Stimulated activated CD8-positive, alpha-beta memory T cell treated with anti-CD3 and anti-CD28 coated beads, Interleukin-15, amount 100 ng/mL, for 1 hour (primary cell): ENCODE data around the gene ZDHHC11B.

Experiments used
- DNase-seq: peaks from one replicate; pipeline ENCODE4 v3.0.0-alpha.2; 2020; ENCODE audit warnings: low read depth

Gene ZDHHC11B

DNA sequence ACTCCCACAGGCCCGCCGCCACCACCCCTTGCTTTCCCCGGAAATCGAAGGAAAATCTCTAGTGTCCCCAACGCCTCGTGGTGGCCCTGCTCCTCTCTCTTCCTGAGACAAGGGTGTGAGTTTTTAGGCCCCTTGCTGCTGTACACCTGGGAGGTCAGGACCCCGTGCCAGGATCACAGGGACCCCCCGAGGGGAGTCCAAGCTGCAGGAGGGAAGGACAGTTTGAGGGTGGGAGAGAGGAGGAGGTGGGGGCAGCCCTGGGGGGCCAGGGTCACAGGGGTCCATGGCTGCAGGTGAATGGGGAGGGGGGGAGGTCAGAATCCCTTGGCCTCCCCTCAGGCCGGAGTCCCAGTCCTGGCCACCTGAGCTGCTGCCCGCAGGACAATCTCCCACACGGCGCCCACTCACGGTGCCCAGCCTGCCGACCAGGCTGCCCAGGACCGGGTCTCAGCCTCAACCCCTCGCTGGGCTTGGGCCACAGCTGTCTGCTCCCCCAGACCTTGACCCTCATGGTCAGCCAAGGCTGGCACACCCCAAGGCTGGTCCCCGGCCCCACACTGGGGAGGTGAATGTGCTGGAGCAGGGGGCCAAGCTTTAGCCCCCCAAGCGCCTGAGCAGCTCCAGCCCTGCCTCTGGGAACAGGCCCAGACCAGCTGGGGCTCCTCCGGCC, 111.2 kb downstream of the ZDHHC11B start:
- no peak for DNase-seq

DNA sequence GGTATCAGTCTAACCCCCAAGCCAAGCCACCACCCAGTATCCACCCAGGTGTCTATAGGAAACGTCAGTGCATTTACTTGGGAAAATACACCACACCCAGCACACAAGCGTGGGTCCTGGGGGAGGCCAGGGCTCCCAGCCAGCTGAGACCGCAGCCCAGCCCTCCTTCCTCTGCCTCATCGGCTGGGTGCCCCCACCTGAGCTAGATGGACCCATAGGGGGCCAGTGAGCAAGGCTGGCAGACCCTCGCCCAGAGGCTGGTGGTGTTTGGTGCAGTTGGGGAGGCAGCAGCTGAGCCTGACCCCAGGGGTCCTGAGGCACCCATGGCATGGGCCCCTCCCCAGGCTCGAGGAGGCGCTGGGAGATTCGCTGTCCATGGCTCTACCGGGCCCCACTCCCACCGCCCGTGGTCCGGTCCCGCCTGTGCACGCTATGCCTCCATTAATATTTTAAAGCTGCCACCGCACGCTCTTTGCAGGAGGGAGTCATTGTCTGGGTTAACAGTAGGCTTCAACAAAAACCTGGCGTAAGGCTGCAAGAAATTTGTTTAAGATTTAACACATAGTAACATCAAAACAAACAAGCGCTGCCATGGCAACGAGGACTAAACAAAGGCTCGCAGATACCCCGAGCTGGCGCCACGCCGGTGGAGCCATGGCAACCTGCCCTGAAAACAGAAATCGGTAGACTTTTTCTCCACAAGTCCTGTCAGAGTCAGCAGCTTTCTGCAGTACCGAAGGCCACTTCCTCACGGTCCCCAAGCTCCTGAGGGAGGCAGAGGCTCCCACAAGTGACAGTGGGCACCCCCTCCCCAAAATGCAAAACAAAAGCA, 112.0 kb downstream of the ZDHHC11B start:
- peak; percentile 57 for DNase-seq

DNA sequence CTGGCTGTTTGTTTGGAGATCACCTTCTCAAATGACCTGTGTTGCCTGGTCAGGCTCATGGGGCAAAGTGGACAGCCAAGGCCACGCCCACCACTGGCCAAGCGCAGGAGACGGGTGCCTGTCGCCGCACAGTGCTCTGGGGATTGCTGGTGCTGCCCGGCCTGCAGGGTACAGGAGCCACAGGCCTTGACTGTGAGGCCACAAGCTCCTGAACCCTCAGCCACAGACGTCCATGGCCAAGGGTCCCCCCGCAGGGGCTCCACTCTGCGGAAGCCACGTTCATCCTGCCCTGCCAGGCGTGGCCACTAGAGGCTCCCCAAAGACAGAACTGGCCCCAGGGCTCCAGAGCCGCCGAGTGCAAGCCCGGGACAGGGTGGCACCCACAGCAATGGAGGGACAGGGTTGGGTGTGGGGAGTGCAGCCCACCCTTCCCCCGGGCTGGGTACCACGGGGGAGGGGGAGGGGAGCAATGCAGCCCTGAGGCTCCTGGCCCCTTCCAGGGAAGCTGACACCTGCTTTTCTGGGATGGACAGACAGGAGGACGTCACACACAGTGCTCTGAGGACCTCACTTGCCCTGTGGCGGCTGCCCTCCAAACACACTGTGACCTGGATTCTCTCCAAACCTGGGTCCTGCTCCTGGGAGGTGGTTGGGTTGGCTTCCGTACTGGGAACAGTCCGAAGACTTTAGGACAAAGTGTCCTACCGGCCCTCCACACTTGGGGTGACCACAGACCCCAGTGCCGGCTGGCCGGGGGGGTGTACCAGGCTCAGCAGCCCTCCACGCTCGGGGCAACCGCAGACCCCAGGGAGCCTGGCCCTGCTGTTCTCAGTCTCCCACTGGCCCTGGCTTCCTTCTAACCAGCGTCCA, 112.8 kb downstream of the ZDHHC11B start:
- DNase-seq = peak; percentile 47

DNA sequence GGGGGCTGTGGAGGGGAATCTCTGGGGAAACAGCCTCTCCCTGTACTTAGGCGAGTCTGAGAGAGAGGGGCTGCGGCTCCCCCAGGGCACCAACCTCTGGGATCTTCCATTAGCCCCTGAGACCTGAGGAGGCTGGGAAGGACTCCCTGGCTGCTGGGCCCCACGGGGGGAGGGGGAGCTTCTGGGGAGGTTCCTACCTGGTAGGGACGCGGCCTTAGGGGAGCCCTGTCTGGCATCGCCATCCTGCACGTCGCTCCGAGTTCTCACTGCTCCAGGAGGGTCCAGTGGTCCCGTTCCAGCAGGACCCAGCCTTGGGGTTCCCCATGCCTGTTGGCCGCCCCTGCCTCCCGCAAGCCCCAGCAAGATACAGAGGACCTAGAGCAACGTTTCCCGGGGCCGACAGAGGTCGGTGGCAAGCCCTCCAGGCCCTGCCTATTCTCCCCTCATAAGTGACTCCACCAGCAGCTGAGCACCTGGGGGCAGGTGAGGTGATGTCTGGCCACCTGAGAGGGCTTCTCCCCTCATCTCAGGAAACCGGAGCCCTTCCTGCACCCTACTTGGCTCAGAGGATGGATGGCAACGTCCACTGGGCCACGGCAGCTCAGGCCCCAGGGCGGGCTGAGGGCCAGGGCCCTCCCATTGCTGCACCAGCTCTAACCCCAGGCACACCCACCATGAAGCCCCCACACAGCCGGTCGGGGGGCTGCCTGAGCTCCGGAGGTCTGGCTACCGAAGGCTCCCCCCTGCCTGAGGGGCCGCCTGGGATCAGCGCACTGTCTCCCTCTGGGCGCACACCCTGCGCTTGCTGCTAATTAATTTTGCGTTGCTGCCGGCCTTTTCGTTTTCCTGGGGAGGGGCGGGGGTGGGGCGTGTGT, 113.9 kb downstream of the ZDHHC11B start:
- no peak for DNase-seq

DNA sequence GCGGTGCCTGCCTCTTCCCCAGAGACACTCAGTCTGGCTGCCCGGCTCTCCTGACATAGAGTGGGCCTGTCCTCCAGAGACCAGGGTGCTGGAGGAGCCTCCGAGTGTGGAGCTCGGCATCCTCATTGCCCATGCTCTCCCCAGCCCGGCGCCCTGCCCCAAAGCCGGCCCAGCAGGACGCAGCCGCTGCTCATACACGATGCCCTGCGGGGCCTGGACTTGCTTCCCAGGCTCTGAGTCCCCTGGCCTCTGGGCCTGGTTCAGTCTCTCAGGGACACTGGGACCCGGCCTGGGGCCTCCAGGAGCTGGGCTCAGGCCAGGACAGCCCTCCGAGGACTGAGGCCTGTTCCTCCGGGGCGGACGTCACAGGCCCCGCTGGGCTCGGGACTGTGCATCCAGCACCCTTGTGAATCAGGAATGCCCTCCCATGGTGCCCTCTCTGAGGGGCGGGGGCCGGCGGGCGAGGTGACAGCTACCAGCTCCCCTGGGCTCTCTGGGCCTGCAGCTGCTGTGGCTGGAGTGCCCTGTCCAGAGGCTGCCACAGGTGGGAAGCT, 114.6 kb downstream of the ZDHHC11B start:
- DNase-seq = no peak

DNA sequence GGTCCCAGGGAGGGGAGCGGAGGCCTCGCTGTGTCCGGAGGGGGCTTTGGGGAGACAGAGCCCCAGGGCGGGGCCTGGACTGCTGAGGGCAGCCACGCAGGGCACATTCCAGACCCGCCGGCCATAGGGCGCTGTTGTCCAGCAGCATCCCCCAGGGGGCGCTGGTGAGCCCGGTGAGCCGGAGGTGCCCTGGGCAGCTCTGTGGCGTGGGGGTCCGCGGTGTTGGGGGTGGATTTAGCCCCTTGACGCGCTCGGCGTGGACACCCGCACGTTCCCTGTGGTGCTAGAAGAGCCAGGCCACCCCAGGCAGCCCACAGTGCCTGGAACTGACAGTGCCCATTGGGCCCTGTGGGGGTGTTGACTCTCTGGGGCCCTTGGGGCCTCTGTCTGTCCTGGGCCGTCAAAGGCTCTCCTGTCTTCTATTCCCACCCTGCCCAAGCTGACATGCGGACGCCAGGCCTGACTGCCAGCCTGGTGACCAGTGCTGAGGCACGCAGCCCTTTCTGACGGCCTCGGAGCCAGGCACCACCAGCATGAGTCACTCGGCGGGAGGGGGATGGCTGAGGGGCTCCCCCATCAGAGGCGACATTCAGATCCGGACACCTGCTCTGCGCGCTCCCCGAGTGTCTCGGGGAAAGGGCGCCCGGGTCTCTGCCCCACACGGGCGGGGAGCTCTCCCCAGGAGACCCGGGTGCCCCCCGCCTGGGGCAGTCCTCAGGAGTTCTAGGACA, 115.3 kb downstream of the ZDHHC11B start:
- no peak for DNase-seq

DNA sequence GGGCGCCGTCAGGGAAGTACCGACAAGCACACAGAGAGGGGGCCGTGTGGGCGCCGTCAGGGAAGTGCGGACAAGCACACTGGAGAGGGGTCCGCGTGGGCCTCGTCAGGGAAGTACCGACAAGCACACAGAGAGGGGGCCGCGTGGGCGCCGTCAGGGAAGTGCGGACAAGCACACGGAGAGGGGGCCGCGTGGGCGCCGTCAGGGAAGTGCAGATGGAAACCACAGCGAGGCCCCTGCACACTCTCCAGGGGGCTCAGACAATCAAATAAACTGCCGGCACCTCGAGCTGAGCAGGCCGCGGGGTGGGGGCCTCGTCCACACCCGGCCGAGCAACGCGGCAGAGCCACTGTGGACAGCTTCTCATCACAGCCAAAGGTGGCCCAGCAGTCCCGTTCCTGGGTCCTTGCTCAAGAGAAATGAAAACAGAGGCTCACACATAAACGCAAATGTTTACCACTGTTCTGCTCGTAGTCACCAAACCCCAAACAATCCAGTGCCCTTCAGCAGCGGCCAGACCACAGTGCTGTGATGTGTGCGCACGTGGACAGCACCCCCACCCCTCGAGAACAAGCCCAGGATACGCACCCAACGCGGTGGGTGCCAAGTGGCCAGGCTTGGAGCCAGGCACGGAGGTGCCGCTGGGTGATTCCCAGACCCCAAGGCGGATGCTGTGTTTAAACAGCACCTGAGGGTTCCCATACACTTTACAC, 116.1 kb downstream of the ZDHHC11B start:
- DNase-seq = no peak

DNA sequence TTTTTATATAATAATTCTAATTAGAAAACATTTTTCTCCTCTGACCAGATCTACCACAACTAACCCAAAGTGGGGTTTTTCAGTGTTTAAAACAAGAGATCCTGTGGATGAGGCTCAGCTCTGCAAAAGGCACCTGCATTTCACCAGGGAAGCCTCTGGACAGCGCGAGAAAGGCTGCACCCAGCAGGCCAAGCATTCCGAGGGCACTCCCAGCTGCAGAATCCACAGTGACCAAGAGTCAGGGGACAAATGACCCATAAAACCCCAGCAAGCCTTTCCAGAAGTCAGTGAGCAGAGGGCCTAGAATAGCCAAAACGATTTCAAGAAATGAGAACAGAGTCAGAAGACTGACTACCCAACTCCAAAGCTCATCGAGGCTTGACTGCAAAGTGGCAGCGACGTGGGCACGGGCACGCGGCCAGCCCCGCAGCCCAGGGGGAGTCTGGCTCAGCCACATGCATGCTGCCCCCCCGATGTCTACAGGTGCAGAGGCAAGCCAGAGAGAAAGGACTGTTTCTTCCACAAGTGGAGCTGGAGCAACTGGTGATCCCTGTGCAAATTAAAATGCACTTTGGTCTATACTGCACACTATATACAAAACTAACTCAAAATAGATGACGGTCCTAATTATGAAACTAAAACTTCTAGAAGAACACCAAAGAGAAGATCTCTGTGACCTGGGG, 117.6 kb downstream of the ZDHHC11B start:
- DNase-seq = no peak

DNA sequence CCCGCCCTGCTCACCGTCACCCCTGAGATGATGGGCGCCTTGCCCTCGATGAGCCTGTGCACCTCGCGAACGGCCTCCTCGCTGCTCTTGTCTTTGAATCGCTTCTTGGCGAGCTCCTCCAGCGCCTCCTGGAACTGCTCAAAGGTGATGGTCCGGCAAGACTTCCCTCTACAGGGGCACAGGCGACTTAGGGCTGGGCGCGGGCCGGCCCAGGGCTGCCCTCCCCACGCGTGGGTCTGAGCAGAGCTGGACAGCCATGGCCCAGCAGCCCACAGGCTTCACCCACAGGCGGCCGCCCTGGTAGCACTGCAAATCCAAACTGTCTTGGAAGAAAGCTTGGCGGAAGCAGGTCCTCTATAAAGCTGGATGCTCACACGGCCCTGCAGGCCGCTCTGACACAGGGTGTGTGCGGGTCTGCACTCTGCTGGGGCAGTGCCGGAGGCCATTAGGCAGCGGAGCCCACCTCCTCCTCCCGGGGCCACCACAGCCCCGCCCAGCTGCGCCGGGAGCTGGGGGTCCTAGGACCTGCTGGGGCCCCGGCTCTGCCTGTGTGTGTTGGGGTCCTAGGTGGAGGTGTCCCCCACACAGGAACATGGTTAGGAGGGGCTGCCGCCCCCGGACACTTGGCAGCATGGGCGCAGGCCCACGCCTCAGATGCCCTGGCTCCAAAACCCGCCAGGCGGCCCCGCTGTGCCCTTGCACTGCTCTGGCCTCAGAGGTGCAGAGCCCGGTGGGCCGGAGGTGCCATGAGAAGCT, 118.4 kb downstream of the ZDHHC11B start:
- no peak for DNase-seq

DNA sequence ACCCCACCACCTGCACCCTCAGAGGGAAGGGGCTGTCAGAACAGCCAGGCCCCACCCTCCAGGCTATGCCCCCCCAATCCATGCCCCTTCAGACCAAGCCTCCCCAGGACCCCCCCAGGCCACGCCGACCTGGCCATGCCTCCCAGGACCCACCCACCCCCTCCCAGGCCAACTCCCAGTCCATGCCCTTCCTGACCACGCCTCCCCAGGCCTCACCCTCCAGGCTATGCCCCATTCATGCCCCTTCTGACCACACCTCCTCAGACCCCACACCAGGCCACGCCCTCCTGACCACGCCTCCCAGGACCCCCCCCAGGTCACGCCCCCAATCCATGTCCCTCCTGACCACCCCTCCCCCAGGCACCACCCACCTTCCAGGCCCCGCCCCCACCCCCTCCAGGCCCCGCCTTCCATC, 119.0 kb downstream of the ZDHHC11B start:
- DNase-seq = no peak

DNA sequence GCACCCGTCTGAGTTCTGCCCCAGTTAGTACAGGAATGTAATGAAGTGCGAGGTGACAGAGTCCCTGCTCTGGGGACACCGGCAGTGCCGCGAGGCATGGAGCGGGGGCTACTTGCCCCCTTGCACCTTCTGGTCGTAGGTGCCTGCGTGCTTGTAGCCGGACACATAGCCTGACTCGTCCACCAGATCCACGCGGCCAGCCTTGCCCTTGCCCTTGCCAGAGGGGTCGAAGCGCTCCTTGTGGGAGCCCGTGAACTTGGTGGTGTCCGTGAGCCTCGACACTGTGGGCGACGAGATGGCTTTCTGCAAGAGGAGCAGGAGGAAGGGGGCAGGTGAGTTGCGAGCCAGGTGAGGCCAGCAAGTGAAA, 119.6 kb downstream of the ZDHHC11B start:
- no peak for DNase-seq

DNA sequence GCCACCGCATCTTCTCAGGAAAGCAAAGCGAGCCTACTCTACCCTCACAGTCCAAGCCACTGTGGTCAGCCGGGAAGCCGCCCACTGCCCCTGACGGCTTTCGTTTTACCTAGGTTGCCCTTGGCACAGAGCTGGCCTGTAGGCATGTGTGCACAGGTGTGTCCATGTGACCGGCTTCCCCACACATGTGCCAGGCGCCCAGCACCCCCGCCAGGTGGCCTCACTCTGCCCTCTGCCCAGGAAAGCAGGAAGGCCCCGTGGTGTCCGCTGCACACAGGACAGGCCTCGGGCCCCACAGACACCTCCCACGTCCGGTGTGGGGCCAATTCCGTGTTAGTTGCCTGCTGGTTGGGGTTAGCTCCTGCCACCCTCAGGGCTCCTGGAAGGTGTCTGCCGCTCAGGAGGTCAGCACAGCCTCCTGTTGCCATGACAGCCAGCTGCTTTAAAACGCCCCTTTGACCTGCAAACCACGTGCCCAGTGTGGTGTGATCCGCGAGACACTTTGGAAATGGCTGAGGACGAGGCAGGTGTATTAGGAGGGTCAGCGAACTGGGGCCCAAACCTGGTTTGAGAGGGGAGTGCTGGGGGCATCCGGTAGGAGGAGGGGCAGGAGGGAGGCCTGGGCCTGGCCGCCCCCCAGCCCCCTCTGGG, 120.1 kb downstream of the ZDHHC11B start:
- no peak for DNase-seq

DNA sequence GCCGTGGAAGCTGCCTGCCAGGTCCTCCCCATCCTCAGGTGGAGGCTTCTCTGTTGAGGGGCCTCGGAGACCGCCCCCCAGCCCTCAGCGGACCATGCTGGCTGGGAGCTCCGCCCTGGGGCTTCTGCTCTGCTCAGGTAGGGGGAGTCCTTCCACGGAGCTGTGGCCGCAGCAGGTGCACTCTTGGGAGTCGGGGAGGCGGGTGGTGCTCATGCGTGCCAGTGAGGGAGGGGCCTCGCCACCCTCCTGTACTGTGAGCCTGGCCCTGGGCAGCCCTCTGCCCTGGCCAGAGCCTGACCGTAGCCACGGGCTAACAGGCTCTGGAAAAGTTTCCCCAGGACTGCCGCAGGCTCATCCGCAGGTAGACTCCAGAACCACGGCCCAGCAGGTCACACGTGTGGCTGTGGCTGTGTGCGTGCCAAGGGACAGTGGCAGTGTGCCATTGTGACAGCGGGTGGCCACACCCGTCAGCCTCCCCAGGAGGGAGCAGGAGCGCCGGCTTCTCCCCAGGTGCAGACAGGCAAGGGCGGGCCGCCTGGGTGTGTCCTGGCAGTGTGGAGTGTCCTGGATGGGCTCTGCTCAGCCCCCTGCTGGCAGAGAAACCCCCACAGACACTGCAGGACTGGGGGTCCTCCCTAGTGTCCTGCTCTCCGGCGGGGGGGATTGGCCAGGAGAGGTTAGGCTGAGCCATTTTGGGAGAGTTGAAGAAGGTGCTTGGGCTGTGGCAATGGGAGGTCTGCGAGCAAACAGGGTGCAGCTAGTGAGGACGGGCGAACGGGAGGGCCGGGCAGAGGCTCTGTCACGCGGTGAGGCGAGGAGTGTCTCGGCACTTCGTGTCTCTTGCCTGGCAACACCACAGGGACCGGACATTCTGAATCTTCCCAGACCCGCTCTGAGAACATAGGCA, 120.8 kb downstream of the ZDHHC11B start:
- DNase-seq = no peak

DNA sequence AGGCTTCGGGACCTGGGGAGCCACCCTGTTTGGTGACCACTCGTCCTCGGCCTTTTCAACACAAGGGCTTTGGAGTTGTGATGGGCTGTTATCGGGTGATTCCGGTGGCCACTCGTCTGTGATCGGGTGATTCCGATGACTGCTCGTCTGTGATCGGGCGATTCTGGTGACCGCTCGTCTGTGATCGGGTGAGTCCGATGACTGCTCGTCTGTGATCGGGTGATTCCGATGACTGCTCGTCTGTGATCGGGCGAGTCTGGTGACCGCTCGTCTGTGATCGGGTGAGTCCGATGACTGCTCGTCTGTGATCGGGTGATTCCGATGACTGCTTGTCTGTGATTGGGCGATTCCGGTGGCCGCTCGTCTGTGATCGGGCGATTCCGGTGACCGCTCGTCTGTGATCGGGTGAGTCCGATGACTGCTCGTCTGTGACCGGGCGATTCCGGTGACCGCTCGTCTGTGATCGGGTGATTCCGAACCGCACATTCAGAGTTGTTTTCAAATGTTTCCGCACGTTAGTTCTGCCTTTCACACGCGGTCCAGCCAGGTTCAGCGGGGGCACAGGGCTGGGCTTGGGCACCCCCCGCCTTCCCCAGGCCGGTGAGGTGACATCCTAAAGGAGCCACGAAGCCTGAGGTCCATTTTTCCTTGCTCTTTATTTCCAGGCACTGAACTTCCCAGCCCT, 121.6 kb downstream of the ZDHHC11B start:
- no peak for DNase-seq

DNA sequence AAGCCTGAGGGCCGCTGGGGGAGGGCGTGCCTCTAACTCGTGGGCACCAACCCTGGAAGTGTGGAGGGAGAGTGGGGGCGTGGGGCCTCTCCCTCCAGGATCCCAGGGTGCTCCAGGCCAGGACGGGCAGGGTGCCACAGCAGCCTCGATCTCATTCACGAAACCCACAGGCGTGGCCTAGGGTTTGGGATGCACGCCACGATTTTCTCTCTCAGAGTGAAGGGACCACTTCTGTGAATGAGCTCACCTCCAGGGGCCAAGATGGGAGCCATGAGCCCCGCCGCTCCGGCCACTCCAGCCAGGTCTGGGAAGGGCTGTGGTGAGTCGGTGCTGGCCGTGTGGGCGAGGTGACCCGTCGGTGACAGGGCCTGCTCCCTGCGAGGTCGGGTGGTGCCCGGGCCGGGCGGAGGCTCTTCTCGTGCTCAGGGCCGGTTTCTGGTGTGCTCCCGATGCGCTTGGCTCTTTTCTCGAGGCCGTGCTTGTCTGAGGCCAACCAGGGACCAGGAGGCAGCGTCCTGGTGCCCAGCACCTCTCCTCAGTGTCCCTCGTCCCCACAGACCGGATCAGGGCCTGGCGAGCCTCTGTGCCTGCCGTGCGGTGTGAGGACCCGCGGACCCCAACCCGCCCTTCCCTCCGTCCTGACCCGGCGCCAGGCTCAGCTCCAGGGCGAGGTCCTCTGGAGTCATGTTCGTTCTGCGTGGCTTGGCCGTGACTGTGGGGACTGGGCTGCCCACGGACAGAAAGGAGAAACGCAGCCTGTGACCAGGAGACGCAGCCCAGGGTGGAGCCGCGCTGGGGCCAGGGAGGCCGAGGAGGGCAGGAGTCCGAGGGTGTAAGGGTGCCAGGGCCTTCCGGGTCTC, 122.4 kb downstream of the ZDHHC11B start:
- DNase-seq = no peak
